ENCODE results near the gene NRTN.
"Not testable (repeated sequence)": the region's sequence is repeated elsewhere in the genome, so short reads cannot be mapped to it uniquely, and the experiment has no call there.

NRTN gene

DNA sequence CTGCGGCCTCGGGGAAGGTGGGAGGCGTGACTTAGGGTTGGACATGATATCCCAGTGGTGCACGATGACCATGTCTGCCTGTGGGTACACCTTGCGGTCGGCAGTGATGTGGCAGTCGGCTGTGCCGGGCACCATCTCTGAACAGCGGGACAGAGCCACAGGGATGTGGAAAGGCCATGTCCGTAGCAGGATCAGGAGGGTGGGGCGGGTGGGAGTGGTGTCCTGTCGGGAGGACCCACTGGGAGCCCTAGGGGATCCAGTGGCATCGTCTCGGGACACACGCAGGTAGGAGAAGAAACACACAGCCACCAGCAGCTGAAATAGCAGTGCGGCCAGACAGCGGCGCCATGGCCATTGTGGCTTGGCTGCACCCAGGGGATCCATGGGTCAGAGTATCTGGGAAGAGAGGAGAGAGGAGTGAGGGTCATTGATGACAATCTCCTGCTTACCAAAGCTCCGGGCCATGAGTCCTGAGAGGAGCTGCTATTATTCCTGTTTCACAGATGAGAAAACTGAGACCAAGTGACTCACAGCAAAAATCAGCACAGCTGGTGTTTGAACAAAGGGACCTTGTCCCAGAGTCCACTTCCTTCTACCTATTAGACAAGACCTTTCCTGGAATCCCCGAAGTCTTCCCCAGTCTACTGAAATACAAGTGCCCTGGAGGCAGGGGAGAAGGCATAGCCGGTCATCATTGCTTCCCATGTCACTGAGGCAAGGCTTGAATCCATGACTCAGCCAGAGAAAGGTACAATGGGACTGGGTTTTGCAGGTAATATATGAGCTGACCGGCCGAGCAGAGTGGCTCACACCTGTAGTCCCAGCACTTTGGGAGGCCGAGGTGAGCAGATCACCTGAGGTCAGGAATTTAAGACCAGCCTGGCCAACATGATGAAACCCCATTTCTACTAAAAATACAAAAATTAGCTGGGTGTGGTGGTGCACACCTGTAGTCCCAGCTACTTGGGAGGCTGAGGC is 39.9 kb downstream of the NRTN start:
- Histone ChIP-seq H3K9me3 (no peaks in the 10 kb centered on the region), H3K36me3 (no peaks in the 10 kb centered on the region), H3K27me3 (peaks cover 0 to 40% of the 10 kb centered on the region in 2 donors), H3K4me1 (no peaks in the 10 kb centered on the region), H3K4me3 (no peak overlapping the region), H3K27ac (no peak overlapping the region)
- intact Hi-C loops (cut with DNase I; ENCODE audit: low total_unique reads): no loop called here
- no peak for DNase-seq
- TF ChIP-seq, protein P1, sequence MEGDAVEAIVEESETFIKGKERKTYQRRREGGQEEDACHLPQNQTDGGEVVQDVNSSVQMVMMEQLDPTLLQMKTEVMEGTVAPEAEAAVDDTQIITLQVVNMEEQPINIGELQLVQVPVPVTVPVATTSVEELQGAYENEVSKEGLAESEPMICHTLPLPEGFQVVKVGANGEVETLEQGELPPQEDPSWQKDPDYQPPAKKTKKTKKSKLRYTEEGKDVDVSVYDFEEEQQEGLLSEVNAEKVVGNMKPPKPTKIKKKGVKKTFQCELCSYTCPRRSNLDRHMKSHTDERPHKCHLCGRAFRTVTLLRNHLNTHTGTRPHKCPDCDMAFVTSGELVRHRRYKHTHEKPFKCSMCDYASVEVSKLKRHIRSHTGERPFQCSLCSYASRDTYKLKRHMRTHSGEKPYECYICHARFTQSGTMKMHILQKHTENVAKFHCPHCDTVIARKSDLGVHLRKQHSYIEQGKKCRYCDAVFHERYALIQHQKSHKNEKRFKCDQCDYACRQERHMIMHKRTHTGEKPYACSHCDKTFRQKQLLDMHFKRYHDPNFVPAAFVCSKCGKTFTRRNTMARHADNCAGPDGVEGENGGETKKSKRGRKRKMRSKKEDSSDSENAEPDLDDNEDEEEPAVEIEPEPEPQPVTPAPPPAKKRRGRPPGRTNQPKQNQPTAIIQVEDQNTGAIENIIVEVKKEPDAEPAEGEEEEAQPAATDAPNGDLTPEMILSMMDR (IDR thresholded peaks at IDR 0.05): no peak

DNA sequence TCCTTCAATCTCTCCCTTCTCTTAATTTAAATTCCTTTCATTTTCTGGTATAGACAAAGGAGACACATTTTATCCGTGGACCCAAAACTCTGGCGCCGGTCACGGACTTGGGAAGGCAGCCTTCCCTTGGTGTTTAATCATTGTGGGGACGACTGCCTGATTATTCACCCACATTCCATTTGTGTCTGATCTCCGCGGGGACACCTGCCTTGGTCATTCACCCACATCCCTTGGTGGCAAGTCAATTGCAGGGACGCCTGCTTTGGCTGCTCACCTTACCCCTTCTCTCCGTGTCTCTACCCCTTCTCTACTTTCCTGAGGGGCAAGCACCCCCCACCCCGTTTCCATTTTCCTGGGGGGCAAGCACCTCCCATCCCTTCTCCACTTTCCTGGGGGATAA is 43.0 kb downstream of the NRTN start:
- H3K4me1 ChIP-seq; intact Hi-C loops (cut with DNase I; ENCODE audit: low total_unique reads); H3K4me3 ChIP-seq; H3K27ac ChIP-seq; H3K9me3 ChIP-seq; H3K36me3 ChIP-seq; DNase-seq: not testable (repeated sequence)
- peaks cover 0 to 25% of the 10 kb centered on the region in 2 donors for H3K27me3 ChIP-seq

DNA sequence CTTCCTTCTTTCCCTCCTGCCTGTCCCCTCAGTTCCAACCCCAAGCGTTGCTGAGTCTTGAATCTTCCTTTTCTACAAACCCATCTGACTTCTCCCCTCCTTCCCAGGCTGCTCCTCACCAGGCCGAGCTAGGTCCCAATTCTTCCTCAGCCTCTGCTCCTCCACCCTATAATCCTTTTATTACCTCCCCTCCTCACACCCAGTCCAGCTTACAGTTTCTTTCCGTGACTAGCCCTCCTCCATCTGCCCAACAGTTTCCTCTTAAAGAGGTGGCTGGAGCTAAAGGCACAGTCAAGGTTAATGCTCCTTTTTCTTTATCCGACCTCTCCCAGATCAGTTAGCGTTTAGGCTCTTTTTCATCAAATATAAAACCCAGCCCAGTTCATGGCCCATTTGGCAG is 43.8 kb downstream of the NRTN start:
- H3K4me1 ChIP-seq; H3K36me3 ChIP-seq; H3K27ac ChIP-seq; DNase-seq; intact Hi-C loops (cut with DNase I; ENCODE audit: low total_unique reads); H3K4me3 ChIP-seq; H3K9me3 ChIP-seq: not testable (repeated sequence)
- peaks cover 0 to 18% of the 10 kb centered on the region in 2 donors for H3K27me3 ChIP-seq

DNA sequence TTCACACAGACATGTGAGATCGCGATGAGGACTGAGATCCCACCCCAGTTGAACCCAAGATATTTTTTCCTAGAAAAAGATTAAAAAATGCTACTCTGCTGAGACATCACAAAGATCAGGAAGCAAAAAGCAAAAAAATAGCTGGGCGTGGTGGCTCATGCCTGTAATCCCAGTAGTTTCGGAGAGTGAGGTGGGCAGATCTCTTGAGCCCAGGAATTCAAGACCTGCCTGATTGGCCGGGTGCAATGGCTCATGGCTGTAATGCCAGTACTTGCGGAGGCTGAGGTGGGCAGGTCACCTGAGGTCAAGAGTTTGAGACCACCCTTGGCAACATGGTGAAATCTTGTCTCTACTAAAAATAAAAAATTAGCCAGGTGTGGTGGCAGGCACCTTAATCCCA is 45.3 kb downstream of the NRTN start:
- Histone ChIP-seq H3K36me3 (no peaks in the 10 kb centered on the region), H3K9me3 (no peaks in the 10 kb centered on the region), H3K27me3 (peaks cover 0 to 11% of the 10 kb centered on the region in 2 donors), H3K4me3 (no peak overlapping the region), H3K27ac (no peak overlapping the region), H3K4me1 (peaks cover 0 to 4% (median 0%) of the 10 kb centered on the region in 4 donors)
- intact Hi-C loops (cut with DNase I; ENCODE audit: low total_unique reads): no loop called here
- TF ChIP-seq, protein P1 (IDR thresholded peaks at IDR 0.05): no peak
- no peak for DNase-seq

DNA sequence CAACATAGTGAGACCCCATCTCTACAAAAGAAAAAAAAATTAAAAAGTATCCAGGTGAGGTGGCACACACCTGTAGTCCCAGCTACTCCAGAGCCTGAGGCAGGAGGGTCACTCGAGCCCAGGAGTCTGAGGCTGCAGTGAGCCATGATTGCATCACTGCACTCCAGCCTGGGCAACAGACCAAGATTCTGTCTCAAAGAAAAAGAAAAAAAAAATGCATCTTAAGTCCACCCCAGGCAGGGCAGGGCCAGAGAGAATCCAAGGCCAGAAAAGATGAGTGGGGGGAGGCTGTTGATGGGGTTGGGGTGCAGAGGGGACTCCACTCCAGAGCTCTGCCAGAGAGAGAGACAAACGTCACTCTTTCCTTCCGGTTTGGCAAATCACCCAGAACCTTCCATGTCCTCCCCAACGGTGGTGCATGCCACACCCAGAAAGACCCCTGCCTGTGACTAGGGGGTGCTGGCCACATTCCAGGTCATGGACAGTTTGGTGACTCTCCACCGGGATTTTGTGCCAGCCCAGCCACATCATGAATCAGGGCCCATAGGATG is 46.0 kb downstream of the NRTN start:
- Histone ChIP-seq H3K27ac (no peak overlapping the region), H3K4me1 (peaks cover 0 to 4% (median 0%) of the 10 kb centered on the region in 4 donors), H3K4me3 (no peak overlapping the region), H3K9me3 (no peaks in the 10 kb centered on the region), H3K36me3 (no peaks in the 10 kb centered on the region), H3K27me3 (peaks cover 0 to 11% of the 10 kb centered on the region in 2 donors)
- peak in 1 of 2 donors; percentile 28 for DNase-seq
- intact Hi-C loops (cut with DNase I; ENCODE audit: low total_unique reads): no loop called here
- TF ChIP-seq, protein P1 (IDR thresholded peaks at IDR 0.05): no peak

DNA sequence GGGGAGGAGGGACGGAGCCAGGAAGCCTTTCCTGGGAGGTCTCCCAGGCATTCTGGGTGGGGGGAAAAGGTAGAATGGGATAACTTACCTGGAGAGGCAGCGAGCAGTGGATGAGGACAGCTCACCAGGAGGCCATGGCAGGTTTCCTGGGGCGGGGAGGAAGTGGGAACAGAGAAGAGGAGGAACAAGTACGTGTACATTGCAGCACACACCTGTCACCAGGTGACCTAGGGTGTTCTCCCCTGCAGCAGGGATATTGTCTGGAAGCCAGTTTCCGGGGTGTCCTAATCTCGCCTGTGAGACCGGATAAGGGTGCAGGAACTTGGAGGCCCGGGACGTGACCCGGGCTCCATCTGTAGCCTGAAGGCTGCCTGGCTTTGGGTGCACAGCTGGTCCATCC is 46.4 kb downstream of the NRTN start, which contains the start of gene FUT3:
Gene FUT3 (minus strand): TSS at position 148 of the 400 bp plus-strand sequence.
- intact Hi-C loops (cut with DNase I; ENCODE audit: low total_unique reads): no loop called here
- Histone ChIP-seq H3K9me3 (no peaks in the 10 kb centered on the region), H3K4me3 (no peak within 1 kb of the TSS), H3K27ac (no peak within 1 kb of the TSS), H3K4me1 (peaks cover 0 to 4% (median 0%) of the 10 kb centered on the region in 4 donors), H3K27me3 (peaks cover 0 to 10% of the 10 kb centered on the region in 2 donors), H3K36me3 (no peaks in the 10 kb centered on the region)
- DNase-seq: no peak
- TF ChIP-seq, protein P1 (IDR thresholded peaks at IDR 0.05): no peak

DNA sequence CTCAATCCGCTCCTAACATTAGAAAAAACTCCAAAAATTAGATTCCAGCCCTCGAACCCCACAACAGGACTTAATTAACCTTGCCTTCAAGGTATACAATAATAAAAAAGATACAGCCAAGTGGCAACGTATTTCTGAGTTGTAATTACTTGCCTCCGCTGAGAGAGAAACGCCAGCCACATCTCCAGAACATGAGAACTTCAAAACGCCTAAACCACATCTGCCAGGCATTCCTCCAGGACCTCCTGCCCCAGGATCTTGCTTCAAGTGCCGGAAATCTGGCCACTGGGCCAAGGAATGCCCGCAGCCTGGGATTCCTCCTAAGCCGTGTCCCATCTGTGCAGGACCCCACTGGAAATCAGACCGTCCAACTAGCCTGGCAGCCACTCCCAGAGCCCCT is 49.3 kb downstream of the NRTN start:
- DNase-seq; H3K4me1 ChIP-seq; intact Hi-C loops (cut with DNase I; ENCODE audit: low total_unique reads); H3K27ac ChIP-seq; H3K4me3 ChIP-seq; H3K36me3 ChIP-seq; H3K9me3 ChIP-seq; H3K27me3 ChIP-seq: not testable (repeated sequence)

DNA sequence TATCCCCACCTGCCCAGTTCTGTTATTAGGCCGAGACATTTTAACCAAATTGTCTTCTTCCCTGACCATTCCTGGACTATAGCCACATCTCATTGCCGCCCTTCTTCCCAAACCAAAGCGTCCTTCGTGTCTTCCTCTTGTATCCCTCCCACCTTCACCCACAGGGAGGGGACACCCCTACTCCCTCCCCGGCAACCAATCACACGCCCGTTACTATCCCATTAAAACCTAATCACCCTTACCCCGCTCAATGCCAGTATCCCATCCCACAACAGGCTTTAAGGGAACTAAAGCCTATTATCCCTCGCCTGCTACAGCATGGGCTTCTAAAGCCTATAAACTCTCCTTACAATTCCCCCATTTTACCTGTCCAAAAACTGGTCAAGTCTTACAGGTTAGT is 50.3 kb downstream of the NRTN start:
- H3K27me3 ChIP-seq: peaks cover 0 to 12% of the 10 kb centered on the region in 2 donors
- H3K27ac ChIP-seq; DNase-seq; intact Hi-C loops (cut with DNase I; ENCODE audit: low total_unique reads); H3K9me3 ChIP-seq; H3K4me3 ChIP-seq; H3K4me1 ChIP-seq; H3K36me3 ChIP-seq: not testable (repeated sequence)

Data from tibial artery (tissue), 4 donors.